D721Med (cell line): ENCODE results near the gene NAB2.
A peak's percentile ranks its signal among the peaks of the same experiment; 100 is the strongest.
"Not testable (repeated sequence)": the region's sequence is repeated elsewhere in the genome, so short reads cannot be mapped to it uniquely, and the experiment has no call there.

ENCODE experiments used
- DNase-seq: peaks from one replicate; pipeline ENCODE4 v3.0.0; 2011; ENCODE audit warnings: low spot score; ENCODE audit not compliant: insufficient read length
- FAIRE-seq: peaks from 2 replicates; lab custom pipeline; 2011; peaks lifted over from hg19 to GRCh38; lab: Jason Lieb, UNC
- TF ChIP-seq, protein P1 (sequence below): IDR thresholded peaks from 2 replicates; pipeline ENCODE4 v1.5.1; 2012; ENCODE audit warnings: mild to moderate bottlenecking, control low read depth; ENCODE audit not compliant: insufficient read depth; ENCODE audit errors: missing control alignments

The NAB2 gene

DNA sequence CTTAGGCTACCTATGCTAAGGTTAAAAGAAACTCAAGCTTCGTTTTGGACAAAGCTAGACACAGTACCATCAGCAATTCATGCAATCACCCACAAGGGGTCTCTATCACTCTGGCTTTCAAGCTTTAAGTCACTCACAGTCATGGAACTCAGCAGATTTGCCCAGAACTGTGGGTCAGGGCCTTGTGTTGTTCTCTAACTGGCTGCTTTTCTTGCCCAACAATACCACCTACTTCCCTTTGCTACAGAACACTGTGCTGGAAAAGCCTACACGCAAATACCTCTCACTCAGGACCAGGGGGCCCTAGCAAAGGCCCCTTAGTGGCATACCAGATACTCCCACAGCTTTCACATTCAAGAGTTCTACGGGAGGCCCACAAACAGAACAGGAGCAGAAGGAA lies 19.4 kb upstream of the NAB2 start:
- TF ChIP-seq, protein P1, sequence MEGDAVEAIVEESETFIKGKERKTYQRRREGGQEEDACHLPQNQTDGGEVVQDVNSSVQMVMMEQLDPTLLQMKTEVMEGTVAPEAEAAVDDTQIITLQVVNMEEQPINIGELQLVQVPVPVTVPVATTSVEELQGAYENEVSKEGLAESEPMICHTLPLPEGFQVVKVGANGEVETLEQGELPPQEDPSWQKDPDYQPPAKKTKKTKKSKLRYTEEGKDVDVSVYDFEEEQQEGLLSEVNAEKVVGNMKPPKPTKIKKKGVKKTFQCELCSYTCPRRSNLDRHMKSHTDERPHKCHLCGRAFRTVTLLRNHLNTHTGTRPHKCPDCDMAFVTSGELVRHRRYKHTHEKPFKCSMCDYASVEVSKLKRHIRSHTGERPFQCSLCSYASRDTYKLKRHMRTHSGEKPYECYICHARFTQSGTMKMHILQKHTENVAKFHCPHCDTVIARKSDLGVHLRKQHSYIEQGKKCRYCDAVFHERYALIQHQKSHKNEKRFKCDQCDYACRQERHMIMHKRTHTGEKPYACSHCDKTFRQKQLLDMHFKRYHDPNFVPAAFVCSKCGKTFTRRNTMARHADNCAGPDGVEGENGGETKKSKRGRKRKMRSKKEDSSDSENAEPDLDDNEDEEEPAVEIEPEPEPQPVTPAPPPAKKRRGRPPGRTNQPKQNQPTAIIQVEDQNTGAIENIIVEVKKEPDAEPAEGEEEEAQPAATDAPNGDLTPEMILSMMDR, result peak; percentile 94
- FAIRE-seq (no peak), DNase-seq (no peak)

DNA sequence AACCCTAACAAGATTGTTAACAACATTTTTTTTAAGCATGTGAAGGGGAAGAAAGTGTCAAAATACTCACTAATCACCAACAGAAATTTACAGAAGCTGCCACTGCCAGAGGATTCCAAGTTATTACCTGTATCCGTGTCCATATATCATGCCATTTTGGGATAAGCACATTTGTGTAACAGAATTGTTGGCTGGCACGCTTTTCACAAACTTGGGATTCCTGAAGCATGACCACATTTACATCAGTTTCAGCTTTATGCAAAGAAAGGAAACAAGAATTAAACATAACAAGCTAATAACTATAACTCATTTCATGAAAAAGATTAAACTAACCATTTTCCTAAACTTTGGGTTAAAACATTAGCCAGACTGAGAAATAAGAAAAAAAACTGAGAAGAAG lies 16.3 kb upstream of the NAB2 start:
- TF ChIP-seq, protein P1, result no peak
- DNase-seq, result no peak
- no peak for FAIRE-seq

DNA sequence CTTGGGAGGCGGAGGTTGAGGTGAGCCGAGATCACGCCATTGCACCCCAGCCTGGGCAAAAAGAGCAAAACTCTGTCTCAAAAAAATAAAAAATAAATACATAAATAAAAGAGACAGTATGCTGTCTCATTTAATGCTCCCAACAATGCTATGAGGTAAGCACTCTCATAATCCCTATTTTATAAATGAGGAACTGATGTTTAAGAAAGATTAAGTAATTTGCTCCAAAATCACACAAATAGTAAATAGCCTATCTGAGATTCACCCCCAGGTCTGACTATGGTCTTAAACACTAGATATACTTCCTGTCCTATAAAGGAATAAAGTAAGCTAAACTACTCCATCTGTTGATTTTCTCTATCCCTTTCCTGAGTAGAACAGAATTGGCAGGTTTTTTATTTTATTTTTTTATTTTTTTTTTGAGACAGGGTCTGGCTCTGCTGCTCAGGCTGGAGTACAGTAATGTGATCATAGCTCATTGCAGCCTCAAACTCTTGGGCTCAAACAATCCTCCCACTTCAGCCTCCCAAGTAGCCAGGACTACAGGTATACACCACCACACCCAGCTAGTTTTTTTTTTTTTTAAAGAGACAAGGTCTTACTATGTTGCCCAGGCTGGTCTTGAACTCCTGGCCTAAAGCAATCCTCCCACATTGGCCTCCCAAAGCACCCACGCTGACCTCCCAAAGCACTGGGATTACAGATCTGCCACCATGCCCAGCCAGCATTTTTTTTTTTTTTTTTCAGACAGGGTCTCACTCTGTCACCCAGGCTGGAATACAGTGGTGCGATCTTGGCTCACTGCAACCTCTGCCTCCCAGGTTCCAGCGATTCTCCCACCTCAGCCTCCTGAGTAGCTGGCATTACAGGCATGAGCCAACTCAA lies 15.1 kb upstream of the NAB2 start:
- FAIRE-seq, DNase-seq: not testable (repeated sequence)

DNA sequence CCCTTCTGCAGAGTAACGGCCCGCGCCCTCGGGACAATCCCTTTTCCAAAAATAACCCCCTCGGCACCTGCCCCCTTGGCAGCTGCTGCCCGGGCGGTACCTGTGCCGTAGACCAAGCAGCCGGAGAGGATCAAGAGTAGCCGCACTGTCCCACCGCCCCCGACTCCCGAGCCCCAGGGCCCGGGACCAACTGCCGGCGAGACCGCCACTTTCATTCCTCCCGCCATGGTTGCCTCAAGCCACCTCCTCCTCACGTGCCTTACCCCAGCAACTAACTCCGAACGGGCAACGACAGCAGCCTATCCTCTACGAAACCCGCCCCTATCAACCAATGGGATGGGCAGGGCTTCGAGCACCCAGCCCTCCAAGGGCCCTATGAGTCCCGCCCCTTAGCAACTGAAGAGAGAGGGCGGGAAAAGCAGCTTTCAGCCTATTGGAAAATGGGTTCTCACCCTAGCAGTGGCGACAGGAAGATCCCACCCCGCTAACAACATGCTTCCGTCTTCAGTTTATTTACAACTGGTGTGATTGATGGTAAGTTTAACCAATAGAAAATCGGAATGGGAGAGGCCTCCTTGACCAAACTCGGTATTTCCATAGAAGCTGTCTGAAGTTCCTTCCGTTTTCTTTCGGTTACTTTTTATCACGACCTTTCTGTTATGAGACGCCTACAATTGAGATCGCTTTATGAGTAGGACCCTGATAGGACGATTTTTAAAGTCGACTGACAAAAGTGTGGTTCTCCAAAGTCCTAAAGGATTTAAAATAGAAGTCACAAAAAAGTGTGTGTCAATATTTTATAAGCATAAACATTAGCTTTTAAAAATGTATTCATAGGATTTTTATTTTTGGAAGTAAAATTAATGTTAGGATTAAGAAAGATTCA lies 10.2 kb upstream of the NAB2 start, which contains the start of gene NEMP1:
TSS of gene NEMP1 (minus strand) at position 273 of the 886 bp plus-strand sequence. CDS start at position 227, 46 bp downstream.
- DNase-seq, result peak; percentile 87
- FAIRE-seq, result peak; percentile 38
- TF ChIP-seq, protein P1, result no peak

DNA sequence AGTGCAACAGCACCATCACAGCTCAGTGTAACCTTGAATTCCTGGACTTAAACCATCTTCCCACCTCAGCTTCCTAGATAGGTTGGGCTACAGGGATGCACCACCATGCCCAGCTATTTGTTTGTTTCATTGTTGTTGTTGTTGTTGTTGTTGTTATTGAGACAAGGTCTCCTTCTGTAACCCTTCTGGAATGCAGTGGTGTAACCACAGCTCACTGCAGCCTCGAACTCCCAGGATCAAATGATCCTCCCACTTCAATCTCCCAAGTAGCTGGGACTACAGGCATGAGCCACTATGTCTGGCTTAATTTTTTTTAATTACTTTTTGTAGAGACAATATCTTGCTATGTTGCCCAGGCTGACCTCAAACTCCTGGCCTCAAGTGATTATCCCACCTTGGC lies 9.1 kb upstream of the NAB2 start:
- DNase-seq (no peak), FAIRE-seq (no peak)
- TF ChIP-seq, protein P1, result no peak

DNA sequence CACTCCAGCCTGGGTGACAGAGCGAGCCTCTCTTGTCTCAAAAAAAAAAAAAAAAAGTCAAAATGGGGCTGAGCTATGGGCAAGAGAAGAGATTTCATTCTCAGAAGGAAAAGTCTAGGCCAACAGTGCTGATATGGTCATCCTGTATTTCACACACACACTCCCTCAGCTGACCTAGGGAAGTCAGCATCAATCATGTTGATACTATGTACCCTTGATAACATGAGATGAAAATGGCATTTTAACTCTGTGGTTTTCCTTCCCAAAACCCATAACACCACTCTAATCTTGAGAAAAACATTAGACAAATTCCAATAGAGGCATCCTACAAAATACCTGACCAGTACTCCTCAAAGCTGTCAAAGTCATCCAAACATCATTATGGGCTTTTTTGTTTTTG lies 8.1 kb upstream of the NAB2 start:
- FAIRE-seq (no peak), DNase-seq (no peak)
- TF ChIP-seq, protein P1, result no peak

DNA sequence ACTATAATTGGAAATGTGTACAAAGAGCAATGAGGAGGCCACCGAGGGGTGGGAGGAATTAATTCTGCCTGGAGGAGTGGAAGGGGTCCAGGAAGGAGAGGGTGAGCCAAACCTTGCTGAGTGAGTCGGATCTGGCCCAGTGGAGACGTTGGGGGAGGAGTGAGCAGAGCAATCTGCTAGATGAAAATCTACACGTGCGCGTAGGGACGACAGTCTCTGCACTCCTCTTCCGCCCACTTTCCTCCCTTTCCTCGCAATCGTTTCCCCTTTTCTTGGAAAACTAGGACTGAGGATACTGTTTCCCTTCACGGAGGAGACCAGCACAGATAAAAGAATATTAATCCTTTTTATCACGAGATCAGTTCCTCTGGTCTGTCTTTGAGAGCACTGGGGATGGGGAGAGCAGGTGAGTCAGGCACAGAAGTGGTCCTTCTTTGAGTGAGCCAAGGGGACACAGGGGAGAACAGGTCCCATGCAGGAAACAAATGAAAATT lies 2.9 kb upstream of the NAB2 start:
- TF ChIP-seq, protein P1, result no peak
- FAIRE-seq, result no peak
- DNase-seq, result no peak
